ENCODE results near the gene BEX1. TPM values are rescaled to one million over a fixed set of nuclear protein-coding genes. Genes with fewer than 3 reads are reported as not detected.

The BEX1 gene
- total and polyA plus RNA-seq, 9 of the 15 experiments (the other 6 are each of a cell fraction or from before 2014, with no cell fraction given) = not detected

GRCh38 chrX:103101299-103102042 is 37.5 kb upstream of the BEX1 start (continued):
- TF ChIP-seq TBL1XR1 (IDR thresholded peaks at IDR 0.05; ENCODE audit: low read length in 2 of 2) (peak; percentile 94 to 96), SAFB2 (IDR thresholded peaks at IDR 0.05; ENCODE audit: borderline replicate concordance, low read depth, low read length, severe bottlenecking) (no peak), ADNP (tag; IDR thresholded peaks at IDR 0.05) (0 out of 2 replicates have a peak, but pooled peaks have one; percentile 23), MLLT1 (IDR thresholded peaks at IDR 0.05) (0 out of 4 replicates have a peak, but pooled peaks of 1 of the 2 experiments have one; percentile 60), MTA1 (IDR thresholded peaks at IDR 0.05; ENCODE audit: borderline replicate concordance) (peak; percentile 88), SMAD3 (CRISPR knock-in tag; conservative IDR thresholded peaks at IDR 0.05) (0 out of 2 replicates have a peak, but pooled peaks have one; percentile 36), NCOA2 (IDR thresholded peaks at IDR 0.05; ENCODE audit: partially characterized antibody in 2 of 2) (peak; percentile 77 to 83), HES1 (IDR thresholded peaks at IDR 0.05; ENCODE audit: low read depth) (peak; percentile 95), ZNF318 (IDR thresholded peaks at IDR 0.05; ENCODE audit: borderline replicate concordance in 1 of 2, low read depth in 1 of 2) (peak in 1 of 2 experiments; percentile 69; a peak in 1 of 4 replicates), TEAD4 (IDR thresholded peaks at IDR 0.05; ENCODE audit: low read length) (peak; percentile 97), TEAD4 (CRISPR knock-in tag; IDR thresholded peaks at IDR 0.05; ENCODE audit: borderline replicate concordance) (no peak), ETV1 (tag; conservative IDR thresholded peaks at IDR 0.05; ENCODE audit: low read depth) (peak; percentile 50; the same call in 1 of the 2 replicates), KDM1A (IDR thresholded peaks at IDR 0.05) (peak; percentile 98), EZH2 (IDR thresholded peaks at IDR 0.05; ENCODE audit: borderline replicate concordance, low read depth, low read length) (peak; percentile 44; the same call in 1 of the 2 replicates)
- TF ChIP-seq, protein P1, sequence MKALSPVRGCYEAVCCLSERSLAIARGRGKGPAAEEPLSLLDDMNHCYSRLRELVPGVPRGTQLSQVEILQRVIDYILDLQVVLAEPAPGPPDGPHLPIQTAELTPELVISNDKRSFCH (CRISPR knock-in tag; IDR thresholded peaks at IDR 0.05) = no peak
- TF ChIP-seq, protein P1 (tag; IDR thresholded peaks at IDR 0.05) = peak; percentile 93
